Activated T-helper 2 cell treated with anti-CD3 and anti-CD28 coated beads, Interferon-gamma antibody, Interleukin-2, Interleukin-4, amounts not matched to agents 10 μg/mL and 5 μg/mL and 100 μg/mL, durations not matched to agents 14 hours and 24 hours and 36 hours (primary cell): ENCODE results near the gene YKT6. TPM values are rescaled to one million over a fixed set of nuclear protein-coding genes. Genes with fewer than 3 reads are reported as not detected.
"Not testable (repeated sequence)": the region's sequence is repeated elsewhere in the genome, so short reads cannot be mapped to it uniquely, and the experiment has no call there.

Source experiments
- DNase-seq: peaks from one replicate; pipeline ENCODE4 v3.0.0; 2021; ENCODE audit warnings: low spot score
- H3K27ac Mint-ChIP-seq: one replicate; pipeline ENCODE4 v1.8.0; 2021; ENCODE audit warnings: mixed read lengths
- H3K27me3 Mint-ChIP-seq: one replicate; pipeline ENCODE4 v1.8.0; 2021; ENCODE audit warnings: low read depth, mixed read lengths
- H3K36me3 Mint-ChIP-seq: one replicate; pipeline ENCODE4 v1.8.0; 2021; ENCODE audit warnings: low read depth, mixed read lengths
- H3K4me1 Mint-ChIP-seq: one replicate; pipeline ENCODE4 v1.8.0; 2021; ENCODE audit warnings: low read depth, mixed read lengths
- H3K4me3 Mint-ChIP-seq: one replicate; pipeline ENCODE4 v1.8.0; 2021; ENCODE audit warnings: low read depth, mild to moderate bottlenecking, moderate library complexity, mixed read lengths
- H3K9me3 Mint-ChIP-seq: one replicate; pipeline ENCODE4 v1.8.0; 2021; ENCODE audit warnings: mixed read lengths
- intact Hi-C: fragments of 100-400 bp; cut with micrococcal nuclease; formaldehyde crosslinking; loops from one replicate; pipeline ENCODE4 v1.15.1; 2023
- total RNA-seq: library from RNA; stranded (reverse); gene quantifications from 2 replicates; pipeline ENCODE4 v1.2.3, GENCODE V29; 2022

YKT6 gene
- total RNA-seq, 1 donor from 2014 or later: 73.1 TPM

DNA sequence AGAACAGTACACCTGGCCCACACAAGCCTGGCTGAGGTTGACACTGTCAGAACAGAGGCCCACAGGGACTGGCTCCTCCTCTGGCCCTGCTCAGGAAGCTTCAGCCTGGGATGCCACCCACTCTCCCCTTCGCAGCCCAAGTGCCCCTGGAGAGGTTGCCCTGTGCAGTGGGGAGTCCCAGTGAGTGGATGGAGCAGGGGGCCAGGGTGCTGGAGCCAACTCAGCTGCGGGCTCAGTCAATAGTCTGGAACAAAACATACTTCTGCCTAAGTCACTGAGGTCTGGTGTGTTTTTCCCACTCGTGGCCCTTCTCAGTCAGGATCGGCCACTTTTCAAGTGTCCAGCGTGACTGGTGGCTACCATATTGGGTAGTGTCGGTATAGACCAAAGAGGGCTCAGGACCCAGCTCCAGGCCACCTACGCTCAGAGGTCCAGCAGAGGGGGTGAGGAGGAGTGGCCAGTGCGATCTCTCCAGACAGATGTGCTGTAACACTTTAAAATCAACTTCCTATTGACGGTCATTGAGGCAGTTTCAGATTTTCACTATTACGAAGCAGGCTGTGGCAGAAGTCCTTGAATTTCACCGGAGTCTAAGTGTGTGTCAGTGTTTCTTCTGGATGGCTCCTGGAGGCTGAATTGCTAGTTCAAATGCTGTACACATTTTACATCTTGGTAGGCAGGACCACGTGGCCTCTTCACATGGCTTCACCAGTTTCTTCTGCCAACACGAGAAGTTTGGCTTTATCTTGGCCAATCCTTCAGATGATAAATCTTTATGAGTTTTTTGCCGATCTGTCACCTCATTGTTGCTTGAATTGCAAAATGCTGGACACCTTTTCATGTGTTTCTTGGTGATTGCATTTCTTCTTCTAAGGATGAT, 10.5 kb upstream of the YKT6 start:
- no peak overlapping the region for H3K27ac Mint-ChIP-seq
- H3K27me3 Mint-ChIP-seq: peaks cover 7% of the 10 kb centered on the region
- intact Hi-C loops: no loop called here
- no peaks in the 10 kb centered on the region for H3K36me3 Mint-ChIP-seq
- H3K4me1 Mint-ChIP-seq: peaks cover 6% of the 10 kb centered on the region
- no peak for DNase-seq
- no peaks in the 10 kb centered on the region for H3K9me3 Mint-ChIP-seq
- H3K4me3 Mint-ChIP-seq: no peak overlapping the region

GRCh38 chr7:44191171-44191570, 9.6 kb upstream of the YKT6 start:
- Mint-ChIP-seq H3K27me3 (peaks cover 7% of the 10 kb centered on the region), H3K4me1 (peaks cover 9% of the 10 kb centered on the region), H3K27ac (no peak overlapping the region), H3K4me3 (no peak overlapping the region), H3K36me3 (no peaks in the 10 kb centered on the region), H3K9me3 (no peaks in the 10 kb centered on the region)
- no peak for DNase-seq
- intact Hi-C loops: no loop called here

DNA sequence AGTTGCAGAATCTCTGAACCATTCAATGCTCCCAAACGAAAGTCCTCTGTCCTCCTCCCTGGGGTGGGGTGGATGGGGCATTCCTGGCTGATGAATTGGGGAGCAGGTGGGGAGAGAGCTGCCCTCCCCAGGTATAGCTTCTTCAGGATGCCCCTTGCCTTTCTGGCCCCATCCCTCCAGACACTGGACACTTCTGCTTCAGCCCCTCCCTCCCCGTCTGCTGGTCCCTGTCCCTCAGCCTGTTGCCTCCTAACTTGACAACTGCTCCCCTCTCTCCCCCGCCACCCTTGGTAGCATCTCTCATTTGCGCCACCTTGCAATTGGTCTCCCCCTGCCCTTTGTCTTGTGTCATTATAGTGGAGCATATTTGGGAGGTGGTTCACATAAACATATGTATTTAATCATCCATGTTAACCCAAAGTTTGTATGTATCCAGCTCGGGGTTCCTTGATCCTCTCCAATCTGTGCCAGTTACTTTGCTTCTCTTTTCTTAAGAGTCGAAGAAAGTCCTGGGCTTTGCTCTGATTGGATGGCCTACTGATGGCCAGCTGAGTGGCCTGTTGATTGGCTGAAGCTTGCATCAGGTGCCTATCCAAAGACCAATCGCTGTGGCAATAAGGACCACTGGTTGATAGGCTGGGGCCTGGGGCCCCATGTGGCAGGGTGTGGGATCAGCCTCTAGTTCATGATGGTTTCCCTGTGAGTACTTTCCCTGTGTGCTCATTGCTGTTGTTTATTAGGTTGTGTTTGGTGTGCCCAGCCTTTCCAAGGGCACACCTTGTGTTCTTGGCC, 7.6 kb upstream of the YKT6 start:
- H3K27me3 Mint-ChIP-seq: peaks cover 7% of the 10 kb centered on the region
- no peaks in the 10 kb centered on the region for H3K9me3 Mint-ChIP-seq
- H3K36me3 Mint-ChIP-seq: no peaks in the 10 kb centered on the region
- intact Hi-C loops: no loop called here
- peaks cover 14% of the 10 kb centered on the region for H3K4me1 Mint-ChIP-seq
- DNase-seq: no peak
- no peak overlapping the region for H3K4me3 Mint-ChIP-seq
- no peak overlapping the region for H3K27ac Mint-ChIP-seq

- peaks cover 14% of the 10 kb centered on the region for H3K4me1 Mint-ChIP-seq
- no peak overlapping the region for H3K27ac Mint-ChIP-seq
- no peak overlapping the region for H3K4me3 Mint-ChIP-seq
- intact Hi-C loops: no loop called here
- H3K9me3 Mint-ChIP-seq: no peaks in the 10 kb centered on the region
- no peak for DNase-seq
- peaks cover 7% of the 10 kb centered on the region for H3K27me3 Mint-ChIP-seq
- no peaks in the 10 kb centered on the region for H3K36me3 Mint-ChIP-seq
These were observed 6.7 kb upstream of the YKT6 start for GRCh38 chr7:44194069-44194468.

- no peaks in the 10 kb centered on the region for H3K9me3 Mint-ChIP-seq
- no peak overlapping the region for H3K27ac Mint-ChIP-seq
- no peaks in the 10 kb centered on the region for H3K36me3 Mint-ChIP-seq
- peaks cover 14% of the 10 kb centered on the region for H3K4me1 Mint-ChIP-seq
- no peak overlapping the region for H3K4me3 Mint-ChIP-seq
- intact Hi-C loops: no loop called here
- peaks cover 7% of the 10 kb centered on the region for H3K27me3 Mint-ChIP-seq
- DNase-seq: no peak
These were observed 6.1 kb upstream of the YKT6 start for GRCh38 chr7:44194562-44195145.

DNA sequence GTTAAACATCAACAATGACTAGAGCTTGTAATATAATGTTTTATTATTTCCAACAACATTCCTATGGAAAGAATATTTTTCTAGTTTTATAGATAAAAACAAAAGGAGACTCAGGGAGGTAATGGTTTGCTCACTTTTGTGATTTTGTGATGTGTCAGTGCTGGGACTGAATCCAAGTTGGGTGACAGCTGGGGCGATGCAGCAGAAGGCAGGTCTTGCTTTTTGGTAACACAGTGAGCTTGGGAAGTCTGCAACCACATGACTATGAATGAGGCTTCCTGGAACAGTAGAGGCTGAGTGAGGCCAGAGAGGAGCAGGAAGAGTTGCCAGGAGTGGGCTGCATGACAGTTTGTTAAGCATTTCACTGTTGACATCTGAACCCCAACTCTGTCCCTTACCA, 4.9 kb upstream of the YKT6 start:
- Mint-ChIP-seq H3K27me3 (peaks cover 6% of the 10 kb centered on the region), H3K9me3 (no peaks in the 10 kb centered on the region), H3K36me3 (no peaks in the 10 kb centered on the region), H3K4me3 (no peak overlapping the region), H3K4me1 (peaks cover 14% of the 10 kb centered on the region), H3K27ac (no peak overlapping the region)
- no peak for DNase-seq
- intact Hi-C loops: no loop called here

DNA sequence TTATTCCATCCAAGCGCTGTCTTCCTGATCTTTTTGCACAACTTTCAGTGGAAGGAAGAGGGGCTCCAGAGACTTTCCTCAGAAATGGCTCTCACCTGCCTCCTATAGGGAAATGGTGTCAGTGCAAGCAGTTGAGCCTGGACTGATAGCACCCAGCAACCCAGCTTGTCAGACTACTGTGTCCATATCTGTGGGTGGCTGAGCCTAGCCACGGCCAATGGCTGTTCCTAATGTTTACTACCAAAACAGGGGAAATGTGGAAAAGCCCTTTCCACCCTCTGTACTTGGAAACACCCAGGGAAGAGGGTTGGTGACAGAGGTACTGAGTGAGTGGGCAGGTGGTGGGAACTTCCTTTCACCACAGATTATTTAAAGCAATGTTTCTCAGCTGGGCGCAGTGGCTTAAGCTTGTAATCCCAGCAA, 4.3 kb upstream of the YKT6 start:
- no peak overlapping the region for H3K4me3 Mint-ChIP-seq
- intact Hi-C loops: no loop called here

DNA sequence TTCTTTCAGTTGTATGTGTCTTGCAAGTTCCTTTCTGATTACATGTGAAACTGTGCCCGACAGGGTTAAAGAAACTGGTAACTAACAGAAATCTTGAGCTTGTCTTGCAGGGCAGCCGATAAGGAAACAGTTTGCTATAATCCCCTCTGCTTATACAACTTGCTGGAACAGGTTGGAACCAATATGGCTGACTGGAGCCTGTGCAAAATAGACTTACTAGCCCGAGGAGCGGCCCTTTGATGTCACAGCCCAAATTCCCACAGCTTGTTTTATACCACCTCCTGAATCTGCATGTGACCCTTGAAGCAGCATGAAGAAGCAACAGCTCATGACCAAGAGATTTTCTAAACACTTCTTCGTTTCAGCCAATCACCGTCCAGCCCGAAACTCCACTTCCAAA, 3.3 kb upstream of the YKT6 start:
- Mint-ChIP-seq H3K36me3 (peaks cover 7% of the 10 kb centered on the region), H3K4me1 (peaks cover 24% of the 10 kb centered on the region), H3K4me3 (no peak overlapping the region), H3K9me3 (no peaks in the 10 kb centered on the region), H3K27me3 (no peaks in the 10 kb centered on the region), H3K27ac (no peak overlapping the region)
- intact Hi-C loops: no loop called here
- DNase-seq: no peak

More for the DNA sequence above, 4.3 kb upstream of the YKT6 start:
- Mint-ChIP-seq H3K27ac (no peak overlapping the region), H3K4me1 (peaks cover 14% of the 10 kb centered on the region), H3K36me3 (no peaks in the 10 kb centered on the region), H3K27me3 (peaks cover 2% of the 10 kb centered on the region), H3K9me3 (no peaks in the 10 kb centered on the region)
- DNase-seq: no peak

- Mint-ChIP-seq H3K4me3 (peak overlapping the region; percentile 67), H3K4me1 (peaks cover 30% of the 10 kb centered on the region), H3K36me3 (peaks cover 26% of the 10 kb centered on the region)
- DNase-seq, H3K27ac Mint-ChIP-seq, H3K9me3 Mint-ChIP-seq, H3K27me3 Mint-ChIP-seq: not testable (repeated sequence)
- intact Hi-C loops: loop anchor here (2.0 to 5.0 kb wide), 3 partner anchors 53 to 117 kb away; partner anchors contain the start of gene POLM
These were observed 615 bp upstream of the YKT6 start for GRCh38 chr7:44200163-44200562.

DNA sequence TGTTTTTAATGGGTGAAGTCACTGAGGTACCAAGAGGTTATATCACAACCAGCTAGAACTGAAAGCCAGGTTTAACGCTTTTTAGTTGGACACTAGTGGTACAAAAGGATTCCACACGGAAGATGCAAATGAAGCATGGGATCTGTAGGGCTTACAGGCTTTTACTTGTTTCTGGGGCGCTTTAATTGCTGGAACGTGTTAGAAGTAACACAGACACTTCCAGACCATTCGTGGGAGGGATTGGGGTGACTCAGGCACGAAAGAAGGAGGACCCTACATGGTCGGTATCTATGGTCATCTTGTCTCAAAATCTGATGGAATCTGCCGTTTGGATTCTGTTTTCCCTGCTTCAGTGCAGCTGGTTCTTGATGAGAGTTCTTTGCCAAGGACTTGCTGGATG, 1.0 kb downstream of the YKT6 start:
- Mint-ChIP-seq H3K27me3 (no peaks in the 10 kb centered on the region), H3K4me3 (peak overlapping the region; percentile 88), H3K36me3 (peaks cover 36% of the 10 kb centered on the region), H3K27ac (no peak overlapping the region), H3K9me3 (no peaks in the 10 kb centered on the region), H3K4me1 (peaks cover 22% of the 10 kb centered on the region)
- intact Hi-C loops: loop anchor here (2.0 to 5.0 kb wide), 3 partner anchors 55 to 119 kb away; partner anchors contain the start of gene POLM
- DNase-seq: no peak

DNA sequence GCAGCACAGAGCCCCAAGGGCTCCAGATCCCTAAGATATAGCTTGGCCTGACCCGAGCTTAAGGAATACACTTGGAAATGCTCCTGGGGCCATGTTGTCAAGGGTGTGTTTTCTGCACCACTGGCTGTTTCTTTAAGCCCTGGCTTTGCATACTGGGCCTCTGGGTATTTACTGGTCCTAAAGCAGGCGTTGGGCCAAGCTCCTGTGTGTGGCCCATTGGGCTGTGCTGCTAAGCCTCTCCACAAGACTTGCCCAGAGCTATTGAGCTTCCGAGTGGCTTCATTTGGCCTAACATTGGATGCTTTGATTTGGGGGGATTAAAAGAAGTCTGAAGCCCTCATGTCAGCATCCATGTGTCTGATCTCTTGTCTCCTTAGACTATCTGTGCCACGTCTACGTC, 5.2 kb downstream of the YKT6 start:
- Mint-ChIP-seq H3K27me3 (no peaks in the 10 kb centered on the region), H3K27ac (no peak overlapping the region), H3K4me1 (peaks cover 22% of the 10 kb centered on the region), H3K9me3 (no peaks in the 10 kb centered on the region), H3K36me3 (peaks cover 71% of the 10 kb centered on the region), H3K4me3 (no peak overlapping the region)
- intact Hi-C loops: no loop called here
- DNase-seq: no peak

DNA sequence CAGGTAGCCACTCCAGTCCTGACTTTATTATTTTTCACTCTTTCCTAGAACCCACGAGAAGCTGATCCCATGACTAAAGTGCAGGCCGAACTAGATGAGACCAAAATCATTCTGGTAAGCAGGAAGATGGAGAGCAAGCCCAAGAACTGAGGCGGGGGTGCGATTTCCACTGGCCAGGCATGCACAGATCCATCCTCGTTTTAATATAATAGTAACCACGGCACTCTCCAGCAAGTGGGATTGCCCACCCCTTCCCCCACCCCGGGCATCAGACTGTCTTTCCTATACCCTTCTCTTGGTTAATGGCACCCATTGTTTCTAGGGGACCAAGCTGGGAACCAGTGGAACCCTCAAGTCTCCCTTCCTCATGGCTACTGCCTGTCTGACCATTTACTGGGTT, 7.3 kb downstream of the YKT6 start:
- Mint-ChIP-seq H3K27ac (no peak overlapping the region), H3K9me3 (no peaks in the 10 kb centered on the region), H3K4me3 (no peak overlapping the region), H3K4me1 (peaks cover 8% of the 10 kb centered on the region), H3K27me3 (no peaks in the 10 kb centered on the region), H3K36me3 (peaks cover 74% of the 10 kb centered on the region)
- intact Hi-C loops: no loop called here
- no peak for DNase-seq

DNA sequence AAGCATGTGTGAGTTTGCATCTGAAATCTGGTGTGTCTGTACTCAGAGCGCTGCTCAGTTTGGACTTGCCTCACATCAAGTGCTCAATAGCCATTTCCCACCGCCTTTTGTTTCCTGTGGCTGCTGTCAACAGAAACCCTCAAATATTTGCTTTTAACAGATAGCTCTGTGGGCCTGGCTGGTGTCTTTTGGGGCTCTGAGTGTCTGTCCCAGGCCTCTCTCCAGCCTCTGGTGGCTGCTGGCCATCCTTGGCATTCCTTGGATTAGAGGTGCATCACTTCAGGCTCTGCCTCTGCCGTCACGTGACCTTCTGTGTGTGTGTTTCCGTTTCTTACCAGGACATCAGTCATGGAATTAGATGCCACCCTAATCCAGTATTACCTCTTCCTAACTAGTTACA, 9.3 kb downstream of the YKT6 start:
- DNase-seq: no peak
- H3K27me3 Mint-ChIP-seq: no peaks in the 10 kb centered on the region
- intact Hi-C loops: no loop called here
- no peak overlapping the region for H3K27ac Mint-ChIP-seq
- H3K4me3 Mint-ChIP-seq: no peak overlapping the region
- H3K36me3 Mint-ChIP-seq: peaks cover 63% of the 10 kb centered on the region
- no peaks in the 10 kb centered on the region for H3K9me3 Mint-ChIP-seq
- no peaks in the 10 kb centered on the region for H3K4me1 Mint-ChIP-seq
